SK-N-SH treated with all-trans-retinoic acid at 6 μM for 48 hours (cell line): Measurements from ENCODE around the gene UST.
A peak's percentile ranks its signal among the peaks of the same experiment; 100 is the strongest.

ENCODE experiments used
- ATAC-seq: fragments of 200-7000 bp; cut with Tn5 transposase; 3 replicates; pipeline ENCODE4 v1.9.1; 2020; ENCODE audit warnings: mild to moderate bottlenecking, moderate library complexity
- ARNTL ChIP-seq: fragments of 450-650 bp; formaldehyde crosslinking; IDR thresholded peaks from 2 replicates; pipeline ENCODE4 v1.5.0; 2020; ENCODE audit warnings: low read depth, mild to moderate bottlenecking, moderate library complexity, borderline replicate concordance
- CSDC2 ChIP-seq: fragments of 250-450 bp; sonication (Bioruptor Pico); IDR thresholded peaks from 2 replicates; pipeline ENCODE4 v1.5.0; 2020; ENCODE audit warnings: mild to moderate bottlenecking, moderate library complexity
- ESRRG ChIP-seq: fragments of 250-450 bp; sonication (Bioruptor Pico); IDR thresholded peaks from 2 replicates; pipeline ENCODE4 v1.6.1; 2021; ENCODE audit warnings: mild to moderate bottlenecking
- GLIS3 ChIP-seq: fragments of 250-450 bp; sonication (Bioruptor Pico); IDR thresholded peaks from 2 replicates; pipeline ENCODE4 v1.5.0; 2020; ENCODE audit warnings: mild to moderate bottlenecking, moderate library complexity
- ISL1 ChIP-seq: fragments of 250-450 bp; sonication (Bioruptor Pico); IDR thresholded peaks from 2 replicates; pipeline ENCODE4 v2.1.2; 2022; ENCODE audit warnings: mild to moderate bottlenecking, moderate library complexity
- OSR1 ChIP-seq: fragments of 250-450 bp; sonication (Bioruptor Pico); IDR thresholded peaks from 2 replicates; pipeline ENCODE4 v1.8.0; 2022; ENCODE audit warnings: moderate library complexity, mild to moderate bottlenecking, inconsistent platforms
- PPARA ChIP-seq: fragments of 250-450 bp; sonication (Bioruptor Pico); IDR thresholded peaks from 2 replicates; pipeline ENCODE4 v1.5.0; 2020; ENCODE audit warnings: mild to moderate bottlenecking, borderline replicate concordance
- RARB ChIP-seq: fragments of 250-450 bp; sonication (Bioruptor Pico); IDR thresholded peaks from 2 replicates; pipeline ENCODE4 v1.8.0; 2021; ENCODE audit warnings: mild to moderate bottlenecking, moderate library complexity
- SNAI2 ChIP-seq: fragments of 250-450 bp; sonication (Bioruptor Pico); IDR thresholded peaks from 2 replicates; pipeline ENCODE4 v1.5.0; 2020; ENCODE audit warnings: mild to moderate bottlenecking, moderate library complexity
- TCF4 ChIP-seq: fragments of 250-450 bp; sonication (Bioruptor Pico); IDR thresholded peaks from 2 replicates; pipeline ENCODE4 v1.8.0; 2021; ENCODE audit warnings: mild to moderate bottlenecking, moderate library complexity, borderline replicate concordance
- TOX ChIP-seq: fragments of 250-450 bp; sonication (Bioruptor Pico); IDR thresholded peaks from 2 replicates; pipeline ENCODE4 v1.8.0; 2021; ENCODE audit warnings: mild to moderate bottlenecking, moderate library complexity, borderline replicate concordance
- ZC3H10 ChIP-seq: fragments of 250-450 bp; sonication (Bioruptor Pico); IDR thresholded peaks from 2 replicates; pipeline ENCODE4 v1.5.1; 2021; ENCODE audit warnings: mild to moderate bottlenecking, moderate library complexity
- ZFP3 ChIP-seq: fragments of 250-450 bp; sonication (Bioruptor Pico); IDR thresholded peaks from 2 replicates; pipeline ENCODE4 v1.5.0; 2020; ENCODE audit warnings: mild to moderate bottlenecking, moderate library complexity
- ZFP30 ChIP-seq: fragments of 450-650 bp; formaldehyde crosslinking; IDR thresholded peaks from 2 replicates; pipeline ENCODE4 v1.5.0; 2022; ENCODE audit warnings: mild to moderate bottlenecking, moderate library complexity
- ZNF565 ChIP-seq: fragments of 450-650 bp; formaldehyde crosslinking; conservative IDR thresholded peaks from 2 replicates; pipeline ENCODE4 v1.5.0; 2020; ENCODE audit warnings: low read depth, mild to moderate bottlenecking, moderate library complexity
- ZNF70 ChIP-seq: fragments of 450-650 bp; formaldehyde crosslinking; IDR thresholded peaks from 2 replicates; pipeline ENCODE4 v1.5.0; 2020; ENCODE audit warnings: mild to moderate bottlenecking, moderate library complexity
- TF ChIP-seq, protein P1 (sequence below): fragments of 250-450 bp; sonication (Bioruptor Pico); IDR thresholded peaks from 2 replicates; pipeline ENCODE4 v1.5.1; 2021; ENCODE audit warnings: mild to moderate bottlenecking, moderate library complexity
- TF ChIP-seq, protein P2 (sequence below): fragments of 250-450 bp; sonication (Bioruptor Pico); IDR thresholded peaks from 2 replicates; pipeline ENCODE4 v1.8.0; 2021; ENCODE audit warnings: low read depth, mild to moderate bottlenecking, moderate library complexity, borderline replicate concordance
- TF ChIP-seq, protein P3 (sequence below): fragments of 250-450 bp; sonication (Bioruptor Pico); IDR thresholded peaks from 2 replicates; pipeline ENCODE4 v1.5.1; 2020; ENCODE audit warnings: low read depth, mild to moderate bottlenecking, moderate library complexity
- TF ChIP-seq, protein P4 (sequence below): fragments of 250-450 bp; sonication (Bioruptor Pico); IDR thresholded peaks from 2 replicates; pipeline ENCODE4 v1.5.0; 2020; ENCODE audit warnings: mild to moderate bottlenecking, moderate library complexity
- TF ChIP-seq, protein P5 (sequence below): fragments of 250-450 bp; sonication (Bioruptor Pico); IDR thresholded peaks from 2 replicates; pipeline ENCODE4 v1.8.0; 2020; ENCODE audit warnings: mild to moderate bottlenecking, moderate library complexity, borderline replicate concordance

Gene UST

DNA sequence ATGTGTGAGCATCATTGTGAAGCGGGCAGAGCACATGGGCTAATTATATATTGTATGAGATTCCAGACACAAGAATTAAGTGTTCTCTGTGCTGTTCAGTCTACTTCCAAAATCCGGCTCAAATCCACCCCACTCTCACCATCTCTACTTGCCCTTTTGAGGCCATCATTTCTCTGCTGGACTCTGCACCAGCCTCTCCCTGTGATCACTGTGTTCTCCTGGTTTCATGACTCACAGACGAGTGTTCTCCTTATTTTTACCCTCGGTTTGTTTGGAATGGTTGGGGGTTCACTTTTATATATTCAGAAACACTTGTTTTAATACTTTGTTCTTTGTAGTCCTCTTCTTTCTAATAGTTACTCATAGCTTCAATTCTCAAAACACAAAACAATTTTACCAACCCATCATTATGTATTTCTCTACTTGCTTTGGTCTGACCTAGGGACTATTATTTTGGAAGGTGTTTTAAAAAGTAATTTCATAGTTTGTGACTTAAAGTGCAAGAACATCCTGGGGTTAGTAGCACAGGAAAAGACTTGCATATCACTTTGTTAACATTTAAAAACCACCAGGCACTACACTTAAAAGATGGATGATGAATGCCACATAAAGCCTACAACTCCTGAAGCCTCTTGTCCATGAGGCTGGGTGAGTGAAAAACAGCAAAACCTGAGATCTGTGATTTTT, 82.7 kb downstream of the UST start:
- TF ChIP-seq RARB (CRISPR knock-in tag) (no peak), ZFP30 (CRISPR knock-in tag) (no peak), SNAI2 (CRISPR knock-in tag) (no peak), ARNTL (CRISPR knock-in tag) (no peak)
- TF ChIP-seq, protein P1, sequence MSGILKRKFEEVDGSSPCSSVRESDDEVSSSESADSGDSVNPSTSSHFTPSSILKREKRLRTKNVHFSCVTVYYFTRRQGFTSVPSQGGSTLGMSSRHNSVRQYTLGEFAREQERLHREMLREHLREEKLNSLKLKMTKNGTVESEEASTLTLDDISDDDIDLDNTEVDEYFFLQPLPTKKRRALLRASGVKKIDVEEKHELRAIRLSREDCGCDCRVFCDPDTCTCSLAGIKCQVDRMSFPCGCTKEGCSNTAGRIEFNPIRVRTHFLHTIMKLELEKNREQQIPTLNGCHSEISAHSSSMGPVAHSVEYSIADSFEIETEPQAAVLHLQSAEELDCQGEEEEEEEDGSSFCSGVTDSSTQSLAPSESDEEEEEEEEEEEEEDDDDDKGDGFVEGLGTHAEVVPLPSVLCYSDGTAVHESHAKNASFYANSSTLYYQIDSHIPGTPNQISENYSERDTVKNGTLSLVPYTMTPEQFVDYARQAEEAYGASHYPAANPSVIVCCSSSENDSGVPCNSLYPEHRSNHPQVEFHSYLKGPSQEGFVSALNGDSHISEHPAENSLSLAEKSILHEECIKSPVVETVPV (CRISPR knock-in tag), result no peak
- ATAC-seq, result no peak

DNA sequence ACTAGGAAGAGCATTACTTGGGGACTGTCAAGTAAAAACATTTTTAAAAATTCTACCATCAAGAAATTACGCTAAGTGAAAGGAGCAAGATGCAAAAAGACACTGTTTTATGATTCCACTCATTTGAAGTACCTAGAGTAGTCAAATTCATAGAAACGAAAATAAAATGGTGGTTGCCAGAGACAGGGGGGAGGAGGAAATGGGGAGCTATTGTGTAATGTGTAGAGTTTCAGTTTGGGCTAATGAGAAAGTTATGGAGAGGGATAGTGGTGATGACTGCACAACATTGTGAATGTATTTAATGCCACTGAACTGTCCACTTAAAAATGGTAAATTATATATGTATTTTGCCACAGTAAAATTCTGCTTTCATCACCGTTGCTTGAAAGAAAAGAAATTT, 83.8 kb downstream of the UST start:
- ATAC-seq, result no peak
- TF ChIP-seq GLIS3 (CRISPR knock-in tag) (no peak), PPARA (CRISPR knock-in tag) (no peak), ZNF70 (CRISPR knock-in tag) (no peak), CSDC2 (CRISPR knock-in tag) (no peak), SNAI2 (CRISPR knock-in tag) (no peak), ESRRG (no peak), ZC3H10 (no peak), ISL1 (CRISPR knock-in tag) (no peak), TCF4 (CRISPR knock-in tag) (no peak)
- TF ChIP-seq, protein P2, sequence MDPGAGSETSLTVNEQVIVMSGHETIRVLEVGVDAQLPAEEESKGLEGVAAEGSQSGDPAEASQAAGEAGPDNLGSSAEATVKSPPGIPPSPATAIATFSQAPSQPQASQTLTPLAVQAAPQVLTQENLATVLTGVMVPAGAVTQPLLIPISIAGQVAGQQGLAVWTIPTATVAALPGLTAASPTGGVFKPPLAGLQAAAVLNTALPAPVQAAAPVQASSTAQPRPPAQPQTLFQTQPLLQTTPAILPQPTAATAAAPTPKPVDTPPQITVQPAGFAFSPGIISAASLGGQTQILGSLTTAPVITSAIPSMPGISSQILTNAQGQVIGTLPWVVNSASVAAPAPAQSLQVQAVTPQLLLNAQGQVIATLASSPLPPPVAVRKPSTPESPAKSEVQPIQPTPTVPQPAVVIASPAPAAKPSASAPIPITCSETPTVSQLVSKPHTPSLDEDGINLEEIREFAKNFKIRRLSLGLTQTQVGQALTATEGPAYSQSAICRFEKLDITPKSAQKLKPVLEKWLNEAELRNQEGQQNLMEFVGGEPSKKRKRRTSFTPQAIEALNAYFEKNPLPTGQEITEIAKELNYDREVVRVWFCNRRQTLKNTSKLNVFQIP (CRISPR knock-in tag), result no peak
- TF ChIP-seq, protein P3, sequence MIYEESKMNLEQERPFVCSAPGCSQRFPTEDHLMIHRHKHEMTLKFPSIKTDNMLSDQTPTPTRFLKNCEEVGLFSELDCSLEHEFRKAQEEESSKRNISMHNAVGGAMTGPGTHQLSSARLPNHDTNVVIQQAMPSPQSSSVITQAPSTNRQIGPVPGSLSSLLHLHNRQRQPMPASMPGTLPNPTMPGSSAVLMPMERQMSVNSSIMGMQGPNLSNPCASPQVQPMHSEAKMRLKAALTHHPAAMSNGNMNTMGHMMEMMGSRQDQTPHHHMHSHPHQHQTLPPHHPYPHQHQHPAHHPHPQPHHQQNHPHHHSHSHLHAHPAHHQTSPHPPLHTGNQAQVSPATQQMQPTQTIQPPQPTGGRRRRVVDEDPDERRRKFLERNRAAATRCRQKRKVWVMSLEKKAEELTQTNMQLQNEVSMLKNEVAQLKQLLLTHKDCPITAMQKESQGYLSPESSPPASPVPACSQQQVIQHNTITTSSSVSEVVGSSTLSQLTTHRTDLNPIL (CRISPR knock-in tag), result no peak
- TF ChIP-seq, protein P4, sequence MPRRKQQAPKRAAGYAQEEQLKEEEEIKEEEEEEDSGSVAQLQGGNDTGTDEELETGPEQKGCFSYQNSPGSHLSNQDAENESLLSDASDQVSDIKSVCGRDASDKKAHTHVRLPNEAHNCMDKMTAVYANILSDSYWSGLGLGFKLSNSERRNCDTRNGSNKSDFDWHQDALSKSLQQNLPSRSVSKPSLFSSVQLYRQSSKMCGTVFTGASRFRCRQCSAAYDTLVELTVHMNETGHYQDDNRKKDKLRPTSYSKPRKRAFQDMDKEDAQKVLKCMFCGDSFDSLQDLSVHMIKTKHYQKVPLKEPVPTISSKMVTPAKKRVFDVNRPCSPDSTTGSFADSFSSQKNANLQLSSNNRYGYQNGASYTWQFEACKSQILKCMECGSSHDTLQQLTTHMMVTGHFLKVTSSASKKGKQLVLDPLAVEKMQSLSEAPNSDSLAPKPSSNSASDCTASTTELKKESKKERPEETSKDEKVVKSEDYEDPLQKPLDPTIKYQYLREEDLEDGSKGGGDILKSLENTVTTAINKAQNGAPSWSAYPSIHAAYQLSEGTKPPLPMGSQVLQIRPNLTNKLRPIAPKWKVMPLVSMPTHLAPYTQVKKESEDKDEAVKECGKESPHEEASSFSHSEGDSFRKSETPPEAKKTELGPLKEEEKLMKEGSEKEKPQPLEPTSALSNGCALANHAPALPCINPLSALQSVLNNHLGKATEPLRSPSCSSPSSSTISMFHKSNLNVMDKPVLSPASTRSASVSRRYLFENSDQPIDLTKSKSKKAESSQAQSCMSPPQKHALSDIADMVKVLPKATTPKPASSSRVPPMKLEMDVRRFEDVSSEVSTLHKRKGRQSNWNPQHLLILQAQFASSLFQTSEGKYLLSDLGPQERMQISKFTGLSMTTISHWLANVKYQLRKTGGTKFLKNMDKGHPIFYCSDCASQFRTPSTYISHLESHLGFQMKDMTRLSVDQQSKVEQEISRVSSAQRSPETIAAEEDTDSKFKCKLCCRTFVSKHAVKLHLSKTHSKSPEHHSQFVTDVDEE, result no peak

DNA sequence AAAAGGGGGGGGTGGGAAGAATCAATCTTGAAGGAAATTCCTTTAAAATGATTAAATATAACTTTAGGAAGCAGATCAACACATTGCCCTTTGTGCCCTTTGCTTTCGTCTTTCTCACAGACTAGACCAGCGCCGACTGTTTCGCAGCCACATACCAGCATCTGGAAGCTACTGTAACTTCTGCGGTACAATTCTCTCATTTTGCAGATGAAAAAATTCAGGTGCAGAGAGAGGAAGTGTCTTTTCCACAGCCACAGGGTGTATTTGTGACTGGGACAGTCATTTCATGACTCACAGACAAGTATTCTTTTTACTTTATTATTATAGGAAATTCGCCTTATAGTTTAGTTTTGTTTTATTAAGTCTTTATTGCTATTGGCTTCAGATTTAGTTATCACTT, 84.2 kb downstream of the UST start:
- TF ChIP-seq TOX (CRISPR knock-in tag) (no peak), PPARA (CRISPR knock-in tag) (no peak), OSR1 (CRISPR knock-in tag) (no peak)
- TF ChIP-seq, all 23 proteins: peak for 0
- no peak for ATAC-seq

DNA sequence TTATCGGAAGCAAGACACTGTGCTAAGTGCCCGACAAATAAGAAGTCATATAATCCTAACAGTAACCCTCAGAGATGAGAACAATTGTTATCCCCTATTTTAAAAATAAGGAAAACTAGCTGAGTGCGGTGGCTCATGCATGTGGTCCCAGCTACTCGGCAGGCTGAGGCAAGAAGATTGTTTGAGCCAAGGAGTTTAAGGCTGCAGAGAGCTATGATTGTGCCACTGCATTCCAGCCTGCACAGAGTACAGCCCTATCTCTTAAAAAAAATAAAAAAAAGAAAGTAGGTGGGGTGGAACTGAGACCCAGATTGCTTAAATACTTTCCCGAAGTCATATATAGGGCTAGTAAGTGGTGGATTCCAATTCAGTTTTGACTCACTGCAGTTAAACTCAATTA, 84.7 kb downstream of the UST start:
- ATAC-seq, result peak; percentile 36

More for the DNA sequence above, 84.7 kb downstream of the UST start:
- TF ChIP-seq GLIS3 (CRISPR knock-in tag) (no peak), ZNF70 (CRISPR knock-in tag) (no peak), SNAI2 (CRISPR knock-in tag) (no peak), TCF4 (CRISPR knock-in tag) (no peak), ESRRG (no peak), OSR1 (CRISPR knock-in tag) (no peak), ZFP30 (CRISPR knock-in tag) (no peak), PPARA (CRISPR knock-in tag) (no peak), ZFP3 (CRISPR knock-in tag) (no peak), ARNTL (CRISPR knock-in tag) (no peak), ZNF565 (CRISPR knock-in tag) (no peak), ISL1 (CRISPR knock-in tag) (no peak), CSDC2 (CRISPR knock-in tag) (no peak)
- TF ChIP-seq, protein P1 (CRISPR knock-in tag), result no peak
- TF ChIP-seq, protein P4, result no peak
- TF ChIP-seq, protein P5, sequence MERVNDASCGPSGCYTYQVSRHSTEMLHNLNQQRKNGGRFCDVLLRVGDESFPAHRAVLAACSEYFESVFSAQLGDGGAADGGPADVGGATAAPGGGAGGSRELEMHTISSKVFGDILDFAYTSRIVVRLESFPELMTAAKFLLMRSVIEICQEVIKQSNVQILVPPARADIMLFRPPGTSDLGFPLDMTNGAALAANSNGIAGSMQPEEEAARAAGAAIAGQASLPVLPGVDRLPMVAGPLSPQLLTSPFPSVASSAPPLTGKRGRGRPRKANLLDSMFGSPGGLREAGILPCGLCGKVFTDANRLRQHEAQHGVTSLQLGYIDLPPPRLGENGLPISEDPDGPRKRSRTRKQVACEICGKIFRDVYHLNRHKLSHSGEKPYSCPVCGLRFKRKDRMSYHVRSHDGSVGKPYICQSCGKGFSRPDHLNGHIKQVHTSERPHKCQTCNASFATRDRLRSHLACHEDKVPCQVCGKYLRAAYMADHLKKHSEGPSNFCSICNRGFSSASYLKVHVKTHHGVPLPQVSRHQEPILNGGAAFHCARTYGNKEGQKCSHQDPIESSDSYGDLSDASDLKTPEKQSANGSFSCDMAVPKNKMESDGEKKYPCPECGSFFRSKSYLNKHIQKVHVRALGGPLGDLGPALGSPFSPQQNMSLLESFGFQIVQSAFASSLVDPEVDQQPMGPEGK (CRISPR knock-in tag), result no peak
